ENCODE data around the gene PDCD1.

GRCh38 chr2:241893265-241893664 is 34.6 kb upstream of the PDCD1 start:
- no peak for TF ChIP-seq POLR2A (IDR thresholded peaks at IDR 0.05)
- TF ChIP-seq CTCF (IDR thresholded peaks at IDR 0.05): no peak

Data from suprapubic skin (tissue), 3 donors.